GM18505 (cell line): ENCODE data around the gene KAZN.

ENCODE experiments used
- ATAC-seq: cut with Tn5 transposase; IDR thresholded peaks from one replicate; pipeline ENCODE4 v1.9.1; 2021; ENCODE audit not compliant: unreplicated experiment
- POLR2A ChIP-seq: IDR thresholded peaks from 4 replicates; pipeline ENCODE4 v1.6.1; 2011; ENCODE audit warnings: borderline replicate concordance; ENCODE audit not compliant: insufficient read depth, insufficient read length; ENCODE audit errors: extremely low read depth

Gene KAZN

GRCh38 chr1:14649976-14650375 lies 51.5 kb downstream of the KAZN start:
- ATAC-seq, result no peak

GRCh38 chr1:14650951-14651350 lies 52.5 kb downstream of the KAZN start:
- TF ChIP-seq POLR2A, result no peak
- no peak for ATAC-seq

More at GRCh38 chr1:14649976-14650375, 51.5 kb downstream of the KAZN start:
- TF ChIP-seq POLR2A, result no peak

DNA sequence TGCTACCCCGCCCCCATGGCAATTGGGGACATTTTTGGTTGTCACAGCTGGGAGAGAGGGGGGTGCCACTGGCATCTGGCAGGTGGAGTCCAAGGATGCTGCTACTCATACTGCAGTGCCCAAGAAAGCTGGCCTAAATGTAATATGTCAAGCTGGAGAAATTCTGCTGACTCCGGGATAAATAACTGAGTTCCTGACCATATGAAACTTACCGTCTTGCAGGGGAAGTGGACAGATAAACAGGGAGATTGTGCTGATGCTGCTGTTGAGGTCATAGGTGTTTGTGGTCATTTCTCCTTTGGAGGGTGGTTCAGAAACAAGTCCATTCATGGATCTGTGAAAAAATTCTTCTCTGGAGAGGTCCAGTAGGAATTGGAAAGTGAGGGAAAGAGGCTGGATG lies 54.4 kb downstream of the KAZN start:
- ATAC-seq, result no peak
- no peak for TF ChIP-seq POLR2A

- no peak for TF ChIP-seq POLR2A
- ATAC-seq, result no peak
Measured at GRCh38 chr1:14653461-14653960, 55.0 kb downstream of the KAZN start.

GRCh38 chr1:14654554-14654953 lies 56.1 kb downstream of the KAZN start:
- no peak for TF ChIP-seq POLR2A
- ATAC-seq, result no peak

GRCh38 chr1:14655385-14655784 lies 56.9 kb downstream of the KAZN start:
- TF ChIP-seq POLR2A, result no peak
- ATAC-seq, result no peak

GRCh38 chr1:14656384-14656937 lies 58.0 kb downstream of the KAZN start:
- ATAC-seq, result no peak
- TF ChIP-seq POLR2A, result no peak

DNA sequence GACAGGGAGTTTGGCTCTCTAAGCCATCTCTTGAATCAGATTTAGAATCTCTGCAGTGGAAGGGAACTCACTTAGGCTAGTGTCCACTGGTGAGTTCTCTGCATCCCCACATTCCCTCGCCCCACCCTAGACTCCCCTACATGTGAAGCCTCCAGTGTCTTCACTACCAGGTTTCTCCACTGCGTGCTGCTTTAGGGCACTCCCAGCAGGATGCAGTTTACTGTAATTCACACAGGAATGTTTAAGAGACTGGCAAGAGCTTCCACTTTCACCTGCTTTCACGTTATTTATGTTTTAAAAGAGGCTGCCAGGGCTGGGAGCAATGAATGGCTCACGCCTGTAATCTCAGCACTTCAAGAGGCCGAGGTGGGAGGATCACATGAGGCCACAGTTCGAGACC lies 60.2 kb downstream of the KAZN start:
- ATAC-seq, result no peak
- TF ChIP-seq POLR2A, result no peak

DNA sequence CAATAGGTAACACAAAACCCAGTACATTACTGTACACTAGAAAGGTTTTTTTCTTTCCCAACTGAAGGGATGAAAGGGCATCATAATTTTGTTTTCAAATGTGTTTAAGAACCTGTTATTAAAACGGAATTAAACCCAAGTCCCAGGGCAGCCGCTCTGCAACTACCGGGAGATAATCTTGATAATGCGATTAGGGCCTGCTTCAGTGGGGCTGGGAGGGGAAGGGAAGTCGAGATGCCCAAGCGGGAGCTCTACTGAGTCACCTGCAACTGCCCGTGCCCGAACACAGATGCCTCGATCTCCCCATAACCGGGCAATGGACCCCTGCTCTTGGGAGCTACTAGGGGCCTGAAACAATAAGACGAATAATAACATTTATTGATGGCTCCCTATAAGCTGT lies 61.4 kb downstream of the KAZN start:
- ATAC-seq, result no peak
- no peak for TF ChIP-seq POLR2A

DNA sequence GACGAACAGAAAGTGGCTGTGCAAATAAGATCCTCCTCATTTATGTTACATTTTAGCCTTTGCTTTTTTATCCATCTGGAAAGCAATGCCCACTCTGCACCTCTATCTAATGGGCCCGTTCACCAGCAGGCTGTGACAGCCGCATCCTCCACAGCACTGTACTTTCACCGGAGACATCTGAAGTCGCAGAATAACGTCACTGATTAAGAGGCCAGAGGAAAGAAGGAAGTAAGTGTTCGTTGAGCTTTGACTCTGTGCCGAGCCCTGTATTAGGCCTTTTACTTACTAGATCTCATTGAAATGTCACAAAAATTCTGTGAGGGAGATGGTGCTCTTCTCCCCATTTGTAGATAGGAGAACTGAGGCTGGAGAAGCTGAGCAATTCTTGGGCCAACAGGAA lies 62.3 kb downstream of the KAZN start:
- no peak for TF ChIP-seq POLR2A
- ATAC-seq, result no peak

DNA sequence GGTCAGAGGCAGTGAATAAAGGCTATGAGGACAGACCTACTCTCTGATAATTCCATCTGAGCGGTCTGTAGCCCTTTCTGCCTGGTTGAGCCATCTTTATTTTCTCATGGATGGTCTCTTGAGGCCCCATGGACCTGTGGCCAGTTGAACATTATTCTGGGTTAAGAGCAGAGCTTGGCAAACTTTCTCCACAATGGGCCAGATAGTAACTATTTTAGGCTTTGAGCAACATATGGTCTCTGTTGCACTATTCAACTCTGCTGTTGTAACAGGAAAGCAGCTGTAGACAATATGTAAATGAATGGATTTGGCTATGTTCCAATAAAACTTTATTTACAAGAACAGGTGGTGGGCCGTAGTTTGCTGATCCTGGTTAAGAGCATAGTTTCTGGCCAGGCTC lies 62.7 kb downstream of the KAZN start:
- TF ChIP-seq POLR2A, result no peak
- ATAC-seq, result no peak

DNA sequence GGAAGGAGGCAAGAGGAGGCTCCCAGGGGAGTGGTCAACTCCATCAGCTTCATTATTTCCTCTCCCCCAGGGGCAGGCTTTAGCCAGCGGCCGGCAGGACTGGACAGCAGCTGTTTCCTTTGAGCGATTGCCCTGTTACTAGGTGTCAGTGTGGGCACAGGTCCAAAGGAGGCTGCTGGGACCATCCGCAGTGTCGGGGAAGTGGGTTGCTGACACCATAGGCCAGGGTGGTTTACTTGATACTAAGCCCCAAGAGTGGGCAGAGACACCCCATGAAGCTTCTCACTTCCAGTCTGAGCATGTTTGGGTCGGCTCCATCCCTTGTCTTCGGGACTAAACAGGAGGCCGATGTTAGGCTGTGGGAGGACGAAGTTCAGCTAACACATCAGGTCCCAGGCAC lies 63.6 kb downstream of the KAZN start:
- ATAC-seq, result no peak
- TF ChIP-seq POLR2A, result no peak

DNA sequence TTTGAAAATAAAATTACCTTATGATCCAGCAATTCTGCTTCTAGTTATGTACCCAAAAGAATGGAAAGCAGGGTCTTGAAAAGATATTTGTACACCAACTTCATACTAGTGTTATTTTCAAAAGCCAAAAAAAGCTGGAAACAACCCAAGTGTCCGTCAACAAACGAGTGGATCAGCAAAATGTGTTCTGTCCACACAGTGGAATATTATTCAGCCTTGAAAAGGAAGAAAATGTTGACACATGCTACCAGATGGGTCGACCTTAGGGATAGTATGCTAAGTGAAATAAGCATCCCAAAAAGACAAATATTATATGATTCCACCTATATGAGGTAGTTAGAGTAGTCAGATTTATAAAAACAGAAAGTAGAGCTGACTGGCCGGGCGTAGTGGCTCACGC lies 65.3 kb downstream of the KAZN start:
- no peak for ATAC-seq
- TF ChIP-seq POLR2A, result no peak

DNA sequence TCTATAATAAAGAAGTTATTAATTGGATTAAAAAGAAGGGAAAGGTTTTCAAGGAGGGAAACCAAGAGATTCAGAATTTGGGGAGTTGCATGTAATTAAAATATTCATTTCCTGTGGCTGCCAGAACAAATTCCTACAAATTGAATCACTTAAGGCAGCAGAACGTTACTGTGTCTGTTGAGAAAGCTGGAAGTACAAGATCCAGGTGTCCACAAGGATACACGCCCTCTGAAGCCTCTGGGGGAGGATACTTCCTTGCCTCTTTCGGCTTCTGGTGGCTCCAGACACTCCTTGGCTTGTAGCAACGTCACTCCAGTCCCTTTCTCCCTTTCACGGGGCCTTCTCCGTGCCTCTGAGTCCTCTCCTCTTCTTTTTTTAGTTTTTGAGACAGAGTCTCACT lies 67.9 kb downstream of the KAZN start:
- no peak for ATAC-seq
- TF ChIP-seq POLR2A, result no peak
